ENCODE data around the gene TRPC5OS. TPM values are rescaled to one million over a fixed set of nuclear protein-coding genes. Genes with fewer than 3 reads are reported as not detected.

Gene TRPC5OS
- total and polyA plus RNA-seq, 2 donors (not counting 1 experiment from before 2014, with no cell fraction given) = 0.02 TPM; not detected in 1

DNA sequence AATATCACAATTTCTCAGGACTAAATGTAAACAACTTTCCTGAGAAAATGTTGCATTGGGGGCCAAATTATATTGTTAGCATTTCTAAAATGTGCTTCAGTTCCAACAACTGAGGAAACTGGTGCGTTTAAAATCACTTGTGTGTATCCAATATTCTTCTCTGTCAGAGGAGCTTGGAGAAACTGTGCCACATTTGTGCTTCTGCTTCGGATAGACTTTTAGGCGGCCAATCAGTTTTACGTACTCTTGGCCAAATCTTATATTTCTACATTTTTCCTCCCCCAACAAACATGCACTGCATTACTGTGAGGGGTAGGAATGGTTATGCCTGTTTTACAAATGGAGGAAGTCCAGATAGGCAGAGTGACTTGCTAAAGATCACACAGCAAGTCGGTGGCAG lies 27.4 kb upstream of the TRPC5OS start:
- no peaks in the 10 kb centered on the region for H3K9me3 ChIP-seq (ENCODE audit: control insufficient read depth, insufficient read depth, low read depth, low read length)
- no peaks in the 10 kb centered on the region for H3K79me2 ChIP-seq (ENCODE audit: control insufficient read depth, insufficient read depth, low read length)
- no peak overlapping the region for H2AFZ ChIP-seq (ENCODE audit: low read length)
- H3K27me3 ChIP-seq (ENCODE audit: control insufficient read depth, insufficient read depth, low read length) = no peaks in the 10 kb centered on the region
- DNase-seq (ENCODE audit: low read depth in 2 of 2) = no peak
- no peak overlapping the region for H3K4me2 ChIP-seq (ENCODE audit: extremely low read depth, insufficient read depth, low read length)
- H3K9ac ChIP-seq (ENCODE audit: insufficient read depth, low read length) = no peak overlapping the region
- no peaks in the 10 kb centered on the region for H3K36me3 ChIP-seq (ENCODE audit: control insufficient read depth, insufficient read depth, low read length)
- TF ChIP-seq CTCF (conservative IDR thresholded peaks at IDR 0.05 in 1 of 2, IDR thresholded peaks at IDR 0.05 in 1 of 2; ENCODE audit: low read depth in 1 of 2, low read length in 2 of 2) = no peak
- no peak for TF ChIP-seq EZH2 (IDR thresholded peaks at IDR 0.05; ENCODE audit: low read length, missing control alignments)
- H3K27ac ChIP-seq (ENCODE audit: insufficient read depth, low read length) = no peak overlapping the region
- no peaks in the 10 kb centered on the region for H4K20me1 ChIP-seq (ENCODE audit: control insufficient read depth, extremely low read depth, insufficient read depth, low read length)
- H3K4me1 ChIP-seq (ENCODE audit: control insufficient read depth, extremely low read depth, insufficient read depth, low read length) = no peaks in the 10 kb centered on the region
- no peak overlapping the region for H3K4me3 ChIP-seq (replicated peaks in 1 of 4; ENCODE audit: control extremely low read depth in 1 of 4, insufficient read depth in 1 of 4, low read depth in 3 of 4, low read length in 4 of 4)

- no peaks in the 10 kb centered on the region for H3K79me2 ChIP-seq (ENCODE audit: control insufficient read depth, insufficient read depth, low read length)
- DNase-seq (ENCODE audit: low read depth in 2 of 2) = no peak
- TF ChIP-seq CTCF (conservative IDR thresholded peaks at IDR 0.05 in 1 of 2, IDR thresholded peaks at IDR 0.05 in 1 of 2; ENCODE audit: low read depth in 1 of 2, low read length in 2 of 2) (no peak), EZH2 (IDR thresholded peaks at IDR 0.05; ENCODE audit: low read length, missing control alignments) (no peak)
- H3K9me3 ChIP-seq (ENCODE audit: control insufficient read depth, insufficient read depth, low read depth, low read length) = no peaks in the 10 kb centered on the region
- H3K4me2 ChIP-seq (ENCODE audit: extremely low read depth, insufficient read depth, low read length) = no peak overlapping the region
- H3K9ac ChIP-seq (ENCODE audit: insufficient read depth, low read length) = no peak overlapping the region
- H2AFZ ChIP-seq (ENCODE audit: low read length) = no peak overlapping the region
- H3K27me3 ChIP-seq (ENCODE audit: control insufficient read depth, insufficient read depth, low read length) = no peaks in the 10 kb centered on the region
- no peaks in the 10 kb centered on the region for H3K36me3 ChIP-seq (ENCODE audit: control insufficient read depth, insufficient read depth, low read length)
- no peak overlapping the region for H3K4me3 ChIP-seq (replicated peaks in 1 of 4; ENCODE audit: control extremely low read depth in 1 of 4, insufficient read depth in 1 of 4, low read depth in 3 of 4, low read length in 4 of 4)
- H3K4me1 ChIP-seq (ENCODE audit: control insufficient read depth, extremely low read depth, insufficient read depth, low read length) = no peaks in the 10 kb centered on the region
- H3K27ac ChIP-seq (ENCODE audit: insufficient read depth, low read length) = no peak overlapping the region
- no peaks in the 10 kb centered on the region for H4K20me1 ChIP-seq (ENCODE audit: control insufficient read depth, extremely low read depth, insufficient read depth, low read length)
Measured at GRCh38 chrX:111850975-111851374, 25.0 kb upstream of the TRPC5OS start.

DNA sequence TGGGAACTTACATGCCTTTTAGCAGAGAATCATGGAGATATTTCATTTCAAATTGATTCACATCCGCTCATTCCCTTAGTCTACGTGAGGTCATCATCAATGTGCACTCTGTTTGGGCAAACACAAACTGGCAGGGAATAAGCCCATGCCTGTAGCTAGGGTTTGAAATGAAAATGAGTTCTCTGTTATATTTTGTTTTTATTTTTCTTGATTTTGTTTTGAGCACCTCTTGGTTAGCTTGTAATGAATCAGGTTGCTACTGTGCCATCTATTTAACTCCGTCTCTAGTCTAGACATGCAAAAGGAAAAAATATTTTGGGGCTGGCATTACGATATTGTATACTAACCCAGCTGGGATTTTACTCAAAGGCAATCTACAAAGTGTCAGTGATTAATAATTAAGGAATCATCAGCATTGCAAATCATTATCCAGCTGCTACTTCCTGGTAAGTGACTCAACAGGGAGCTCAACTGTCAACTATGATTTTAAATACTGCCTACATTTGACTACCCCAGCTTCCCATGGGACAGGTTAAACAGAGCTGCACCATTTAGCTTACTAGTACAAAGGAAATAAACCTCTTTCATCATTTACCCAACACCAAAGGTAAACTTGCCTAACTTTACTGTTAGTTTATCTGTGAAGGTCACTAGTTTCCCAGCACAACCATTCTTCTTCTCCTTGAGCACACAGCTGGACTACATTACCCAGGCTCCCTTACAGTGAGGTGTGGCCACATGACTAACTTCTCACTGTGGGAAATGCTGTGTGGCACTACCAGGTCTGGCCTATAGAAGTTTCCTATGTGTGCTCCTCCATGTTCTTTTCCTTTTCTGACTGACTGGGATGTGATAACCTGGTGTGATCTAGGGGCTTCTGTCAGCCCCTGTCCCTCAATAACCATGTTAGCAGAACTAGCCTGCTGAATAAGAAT lies 21.2 kb upstream of the TRPC5OS start:
- TF ChIP-seq EZH2 (IDR thresholded peaks at IDR 0.05; ENCODE audit: low read length, missing control alignments) (no peak), CTCF (conservative IDR thresholded peaks at IDR 0.05 in 1 of 2, IDR thresholded peaks at IDR 0.05 in 1 of 2; ENCODE audit: low read depth in 1 of 2, low read length in 2 of 2) (no peak)
- DNase-seq (ENCODE audit: low read depth in 2 of 2) = no peak
- no peak overlapping the region for H3K4me2 ChIP-seq (ENCODE audit: extremely low read depth, insufficient read depth, low read length)

More for the DNA sequence above, 21.2 kb upstream of the TRPC5OS start:
- Histone ChIP-seq H3K4me1 (ENCODE audit: control insufficient read depth, extremely low read depth, insufficient read depth, low read length) (no peaks in the 10 kb centered on the region), H3K27me3 (ENCODE audit: control insufficient read depth, insufficient read depth, low read length) (no peaks in the 10 kb centered on the region), H3K9me3 (ENCODE audit: control insufficient read depth, insufficient read depth, low read depth, low read length) (no peaks in the 10 kb centered on the region), H3K36me3 (ENCODE audit: control insufficient read depth, insufficient read depth, low read length) (no peaks in the 10 kb centered on the region), H3K4me3 (replicated peaks in 1 of 4; ENCODE audit: control extremely low read depth in 1 of 4, insufficient read depth in 1 of 4, low read depth in 3 of 4, low read length in 4 of 4) (no peak overlapping the region), H2AFZ (ENCODE audit: low read length) (no peak overlapping the region), H3K27ac (ENCODE audit: insufficient read depth, low read length) (no peak overlapping the region), H3K9ac (ENCODE audit: insufficient read depth, low read length) (no peak overlapping the region), H4K20me1 (ENCODE audit: control insufficient read depth, extremely low read depth, insufficient read depth, low read length) (no peaks in the 10 kb centered on the region), H3K79me2 (ENCODE audit: control insufficient read depth, insufficient read depth, low read length) (no peaks in the 10 kb centered on the region)
